ENCODE results near the gene CTAGE6.
"Not testable (repeated sequence)": the region's sequence is repeated elsewhere in the genome, so short reads cannot be mapped to it uniquely, and the experiment has no call there.

GRCh38 chr7:143797896-143798290 lies 40.4 kb upstream of the CTAGE6 start:
- TF ChIP-seq EZH2 (IDR thresholded peaks at IDR 0.05; ENCODE audit: low read length); CTCF (optimal IDR thresholded peaks at IDR 0.05 in 1 of 3, IDR thresholded peaks at IDR 0.05 in 1 of 3, conservative IDR thresholded peaks at IDR 0.05 in 1 of 3; ENCODE audit: extremely low read depth in 1 of 3, insufficient read depth in 2 of 3, low read length in 3 of 3): not testable (repeated sequence)
